ENCODE measurements around the gene PTGES2.
"Not testable (repeated sequence)": the region's sequence is repeated elsewhere in the genome, so short reads cannot be mapped to it uniquely, and the experiment has no call there.

The PTGES2 gene

GRCh38 chr9:128072144-128073021 lies 55.1 kb downstream of the PTGES2 start:
- TF ChIP-seq, protein P1, sequence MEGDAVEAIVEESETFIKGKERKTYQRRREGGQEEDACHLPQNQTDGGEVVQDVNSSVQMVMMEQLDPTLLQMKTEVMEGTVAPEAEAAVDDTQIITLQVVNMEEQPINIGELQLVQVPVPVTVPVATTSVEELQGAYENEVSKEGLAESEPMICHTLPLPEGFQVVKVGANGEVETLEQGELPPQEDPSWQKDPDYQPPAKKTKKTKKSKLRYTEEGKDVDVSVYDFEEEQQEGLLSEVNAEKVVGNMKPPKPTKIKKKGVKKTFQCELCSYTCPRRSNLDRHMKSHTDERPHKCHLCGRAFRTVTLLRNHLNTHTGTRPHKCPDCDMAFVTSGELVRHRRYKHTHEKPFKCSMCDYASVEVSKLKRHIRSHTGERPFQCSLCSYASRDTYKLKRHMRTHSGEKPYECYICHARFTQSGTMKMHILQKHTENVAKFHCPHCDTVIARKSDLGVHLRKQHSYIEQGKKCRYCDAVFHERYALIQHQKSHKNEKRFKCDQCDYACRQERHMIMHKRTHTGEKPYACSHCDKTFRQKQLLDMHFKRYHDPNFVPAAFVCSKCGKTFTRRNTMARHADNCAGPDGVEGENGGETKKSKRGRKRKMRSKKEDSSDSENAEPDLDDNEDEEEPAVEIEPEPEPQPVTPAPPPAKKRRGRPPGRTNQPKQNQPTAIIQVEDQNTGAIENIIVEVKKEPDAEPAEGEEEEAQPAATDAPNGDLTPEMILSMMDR (IDR thresholded peaks at IDR 0.05; ENCODE audit: low read depth, low read length) = no peak
- no peak overlapping the region for H3K4me3 ChIP-seq (ENCODE audit: low read depth, low read length)
- in situ Hi-C loops (cut with HindIII; ENCODE audit: low sequenced_read_pairs) = no loop called here
- peak; percentile 84 for DNase-seq (ENCODE audit: low read depth, low spot score)

DNA sequence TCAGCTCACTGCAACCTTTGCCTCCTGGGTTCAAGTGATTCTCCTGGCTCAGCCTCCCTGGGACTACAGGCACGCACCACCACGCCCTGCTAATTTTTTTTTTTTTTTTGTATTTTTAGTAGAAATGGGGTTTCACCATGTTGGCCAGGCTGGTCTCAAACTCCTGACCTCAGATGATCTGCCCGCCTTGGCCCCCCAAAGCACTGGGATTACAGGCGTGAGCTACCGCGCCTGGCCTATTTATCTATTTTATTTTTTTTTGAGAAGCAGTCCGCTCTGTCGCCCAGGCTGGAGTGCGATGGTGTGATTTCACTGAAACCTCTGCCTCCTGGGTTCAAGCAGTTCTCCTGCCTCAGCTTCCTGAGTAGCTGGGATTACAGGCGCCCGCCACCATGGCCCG lies 56.1 kb downstream of the PTGES2 start:
- H3K4me3 ChIP-seq (ENCODE audit: low read depth, low read length); in situ Hi-C loops (cut with HindIII; ENCODE audit: low sequenced_read_pairs); DNase-seq (ENCODE audit: low read depth, low spot score): not testable (repeated sequence)

DNA sequence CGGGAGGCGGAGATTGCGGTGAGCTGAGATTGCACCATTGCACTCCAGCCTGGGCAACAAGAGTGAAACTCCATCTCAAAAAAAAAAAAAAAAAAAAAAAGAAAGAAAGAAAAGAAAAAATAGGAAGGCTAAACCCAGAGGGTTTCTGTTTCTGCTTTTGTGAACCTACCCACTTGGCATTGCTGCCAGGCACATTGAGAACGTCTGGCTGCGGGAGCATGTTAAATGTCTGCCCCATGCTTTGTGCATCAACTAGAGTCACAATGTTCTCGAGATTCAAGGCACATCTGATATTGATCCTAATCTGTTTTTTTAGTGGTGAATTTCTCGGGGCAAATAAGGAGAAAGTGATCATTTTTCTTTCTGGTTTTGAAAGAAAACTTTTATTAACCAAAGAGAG lies 56.7 kb downstream of the PTGES2 start:
- TF ChIP-seq, protein P1 (IDR thresholded peaks at IDR 0.05; ENCODE audit: low read depth, low read length) = no peak
- in situ Hi-C loops (cut with HindIII; ENCODE audit: low sequenced_read_pairs) = no loop called here
- no peak for DNase-seq (ENCODE audit: low read depth, low spot score)
- no peak overlapping the region for H3K4me3 ChIP-seq (ENCODE audit: low read depth, low read length)

Data from astrocyte of the spinal cord (primary cell).